DMS79 treated with DMSO at 0.1 percent for 48 hours (cell line): ENCODE data around the gene PLCB4.

Experiments used
- DNase-seq: peaks from one replicate; lab custom pipeline; 2025; lab: John Stamatoyannopoulos, UW

The PLCB4 gene

GRCh38 chr20:9223296-9223695, 154.4 kb downstream of the PLCB4 start:
- DNase-seq, result no peak

- no peak for DNase-seq
Observed at GRCh38 chr20:9225879-9226278, 157.0 kb downstream of the PLCB4 start.

GRCh38 chr20:9227896-9228615, 159.2 kb downstream of the PLCB4 start:
- DNase-seq, result no peak

GRCh38 chr20:9228774-9229450, 160.0 kb downstream of the PLCB4 start:
- no peak for DNase-seq

- no peak for DNase-seq
Observed at GRCh38 chr20:9230406-9230805, 161.5 kb downstream of the PLCB4 start.

- DNase-seq, result no peak
Observed at GRCh38 chr20:9233804-9234203, 164.9 kb downstream of the PLCB4 start.

GRCh38 chr20:9235518-9235917, 166.6 kb downstream of the PLCB4 start:
- DNase-seq, result no peak

- DNase-seq, result no peak
Observed at GRCh38 chr20:9236458-9236857, 167.6 kb downstream of the PLCB4 start.

- DNase-seq, result no peak
Observed at GRCh38 chr20:9241232-9241692, 172.4 kb downstream of the PLCB4 start.

GRCh38 chr20:9241721-9242427, 173.0 kb downstream of the PLCB4 start:
- no peak for DNase-seq

- no peak for DNase-seq
Observed at GRCh38 chr20:9243986-9244385, 175.1 kb downstream of the PLCB4 start.

GRCh38 chr20:9244811-9245210, 175.9 kb downstream of the PLCB4 start:
- DNase-seq, result no peak

- no peak for DNase-seq
Observed at GRCh38 chr20:9246731-9247130, 177.8 kb downstream of the PLCB4 start.

GRCh38 chr20:9250511-9250910, 181.6 kb downstream of the PLCB4 start:
- no peak for DNase-seq

GRCh38 chr20:9253006-9253539, 184.2 kb downstream of the PLCB4 start:
- no peak for DNase-seq

GRCh38 chr20:9255171-9255570, 186.3 kb downstream of the PLCB4 start:
- no peak for DNase-seq

GRCh38 chr20:9256393-9256792, 187.5 kb downstream of the PLCB4 start:
- no peak for DNase-seq

GRCh38 chr20:9258901-9259300, 190.0 kb downstream of the PLCB4 start:
- DNase-seq, result no peak

- no peak for DNase-seq
Observed at GRCh38 chr20:9260027-9260426, 191.1 kb downstream of the PLCB4 start.

- DNase-seq, result no peak
Observed at GRCh38 chr20:9261781-9262180, 192.9 kb downstream of the PLCB4 start.

GRCh38 chr20:9262653-9263194, 193.8 kb downstream of the PLCB4 start:
- no peak for DNase-seq

- DNase-seq, result no peak
Observed at GRCh38 chr20:9269280-9269971, 200.5 kb downstream of the PLCB4 start.
